ENCODE data around the gene PTPRD.

- TF ChIP-seq MAX (CRISPR knock-in tag; IDR thresholded peaks at IDR 0.05) (no peak), JAZF1 (CRISPR knock-in tag; IDR thresholded peaks at IDR 0.05) (no peak), ERG (CRISPR knock-in tag; IDR thresholded peaks at IDR 0.05) (no peak), USF1 (CRISPR knock-in tag; IDR thresholded peaks at IDR 0.05) (no peak), GRHL2 (CRISPR knock-in tag; IDR thresholded peaks at IDR 0.05; ENCODE audit: insufficient replicate concordance, severe bottlenecking) (no peak), ATF1 (CRISPR knock-in tag; IDR thresholded peaks at IDR 0.05) (no peak), CTCF (IDR thresholded peaks at IDR 0.05) (no peak), TCF7 (CRISPR knock-in tag; IDR thresholded peaks at IDR 0.05; ENCODE audit: low read depth) (no peak), FOXK1 (CRISPR knock-in tag; IDR thresholded peaks at IDR 0.05) (no peak), TP53 (CRISPR knock-in tag; IDR thresholded peaks at IDR 0.05) (no peak), JUN (CRISPR knock-in tag; IDR thresholded peaks at IDR 0.05) (no peak), STAT6 (CRISPR knock-in tag; conservative IDR thresholded peaks at IDR 0.05; ENCODE audit: low read depth) (no peak), E2F1 (CRISPR knock-in tag; IDR thresholded peaks at IDR 0.05) (no peak), FOXP1 (CRISPR knock-in tag; IDR thresholded peaks at IDR 0.05; ENCODE audit: borderline replicate concordance) (no peak)
These were observed 1328.6 kb downstream of the PTPRD start for GRCh38 chr9:9284201-9284600.
